H1 (cell line): Measurements from ENCODE around the gene ZNF48. TPM values are rescaled to one million over a fixed set of nuclear protein-coding genes. Genes with fewer than 3 reads are reported as not detected.

Source experiments
- CTCF ChIA-PET: fragments of 300-600 bp; sonication (Branson Sonifier 250); formaldehyde crosslinking; loops from one replicate; lab custom pipeline; 2021; ENCODE audit not compliant: partially characterized antibody; lab: Charles Lee
- POLR2A ChIA-PET: fragments of 300-600 bp; sonication (Branson Sonifier 250); formaldehyde crosslinking; loops from one replicate; lab custom pipeline; 2021; ENCODE audit warnings: inconsistent platforms; ENCODE audit not compliant: partially characterized antibody; lab: Charles Lee
- DNase-seq, 2 experiments: peaks; one replicate each; pipeline versions ENCODE4 v3.0.0 to v3.0.0-alpha.2; 2010 to 2022; ENCODE audit warnings: low spot score in 2 of 2, low read depth in 1 of 2, mixed read lengths in 1 of 2
- FAIRE-seq: peaks from 2 replicates; lab custom pipeline; 2011; peaks lifted over from hg19 to GRCh38; lab: Jason Lieb, UNC
- H2AFZ ChIP-seq: 2 replicates; pipeline ENCODE4 v1.8.1; 2012; ENCODE audit warnings: low read length, inconsistent platforms
- H2AK5ac ChIP-seq: 2 replicates; pipeline ENCODE4 v1.6.1; 2013; ENCODE audit warnings: low read depth, low read length
- H2BK120ac ChIP-seq: replicated peaks from 2 replicates; pipeline ENCODE3; 2013; ENCODE audit warnings: low read depth, low read length, inconsistent platforms
- H2BK12ac ChIP-seq: 2 replicates; pipeline ENCODE4 v1.6.1; 2013; ENCODE audit warnings: low read depth, low read length
- H2BK15ac ChIP-seq: 2 replicates; pipeline ENCODE4 v1.6.1; 2013; ENCODE audit warnings: low read length
- H2BK20ac ChIP-seq: 2 replicates; pipeline ENCODE4 v1.6.1; 2013; ENCODE audit warnings: low read length
- H2BK5ac ChIP-seq: 2 replicates; pipeline ENCODE4 v1.6.1; 2013; ENCODE audit warnings: low read depth, low read length
- H3K14ac ChIP-seq: 2 replicates; pipeline ENCODE4 v1.6.1; 2013; ENCODE audit warnings: inconsistent platforms; ENCODE audit not compliant: insufficient read length
- H3K18ac ChIP-seq: 2 replicates; pipeline ENCODE4 v1.6.1; 2013; ENCODE audit warnings: low read length; ENCODE audit errors: extremely low read depth
- H3K23ac ChIP-seq: 2 replicates; pipeline ENCODE4 v1.6.1; 2013; ENCODE audit warnings: inconsistent platforms; ENCODE audit not compliant: insufficient read length
- H3K23me2 ChIP-seq: 2 replicates; pipeline ENCODE4 v1.6.1; 2013; ENCODE audit warnings: low read depth, low read length
- H3K27ac ChIP-seq: 2 replicates; pipeline ENCODE4 v1.6.1; 2011; ENCODE audit warnings: low read depth, low read length, inconsistent platforms
- H3K27me3 ChIP-seq, 4 experiments: replicated peaks in 1 of 4; 1 replicate in 1 of 4; 2 replicates in 3 of 4; pipeline versions ENCODE4 v1.6.1 to v1.8.1; 2011 to 2013; ENCODE audit warnings: low read length in 3 of 4, mild to moderate bottlenecking in 3 of 4, inconsistent platforms in 2 of 4, mixed read lengths in 2 of 4, moderate library complexity in 1 of 4; ENCODE audit not compliant: control insufficient read depth in 3 of 4, insufficient read depth in 3 of 4; ENCODE audit errors: extremely low read depth in 1 of 4
- H3K36me3 ChIP-seq, 4 experiments: 2 replicates each; pipeline versions ENCODE4 v1.6.1 to v1.8.1; 2011 to 2013; ENCODE audit warnings: mild to moderate bottlenecking in 4 of 4, low read length in 3 of 4, moderate library complexity in 2 of 4, control low read depth in 1 of 4, inconsistent platforms in 1 of 4; ENCODE audit not compliant: insufficient read depth in 4 of 4, control insufficient read depth in 2 of 4
- H3K4ac ChIP-seq: replicated peaks from 2 replicates; pipeline ENCODE3; 2013; ENCODE audit warnings: low read length, low read depth, mixed read lengths, inconsistent platforms; ENCODE audit not compliant: insufficient read length
- H3K4me1 ChIP-seq, 4 experiments: replicated peaks in 1 of 4; 1 replicate in 1 of 4; 2 replicates in 3 of 4; pipeline versions ENCODE4 v1.6.1 to v1.8.1; 2011 to 2013; ENCODE audit warnings: low read length in 3 of 4, inconsistent platforms in 2 of 4, mixed read lengths in 1 of 4; ENCODE audit not compliant: insufficient read depth in 4 of 4, control insufficient read depth in 3 of 4
- H3K4me2 ChIP-seq, 2 experiments: 2 replicates each; pipeline versions ENCODE4 v1.6.1 to v1.8.1; 2011 to 2013; ENCODE audit warnings: low read depth in 2 of 2, low read length in 2 of 2, control low read depth in 1 of 2, inconsistent platforms in 1 of 2, mild to moderate bottlenecking in 1 of 2; ENCODE audit not compliant: insufficient read depth in 1 of 2
- H3K4me3 ChIP-seq, 4 experiments: fragments of 200-600, 300-600 bp in 1 of 4; sonication (generic), shearing (Covaris generic), sonication (Bioruptor Twin) in 1 of 4; 2 replicates each; pipeline versions ENCODE4 v1.5.1 to v1.8.1; 2011 to 2016; ENCODE audit warnings: low read length in 4 of 4, low read depth in 3 of 4, control low read depth in 2 of 4, inconsistent platforms in 2 of 4, mild to moderate bottlenecking in 2 of 4, mixed read lengths in 1 of 4, moderate library complexity in 1 of 4; ENCODE audit not compliant: insufficient read depth in 2 of 4; ENCODE audit errors: extremely low read depth in 1 of 4
- H3K56ac ChIP-seq: replicated peaks from 2 replicates; pipeline ENCODE3; 2013; ENCODE audit warnings: low read depth, mild to moderate bottlenecking, mixed read lengths, low read length, inconsistent platforms; ENCODE audit not compliant: insufficient read length
- H3K79me1 ChIP-seq: 2 replicates; pipeline ENCODE4 v1.6.1; 2013; ENCODE audit warnings: low read depth, low read length, control low read depth
- H3K79me2 ChIP-seq, 2 experiments: 2 replicates each; pipeline versions ENCODE4 v1.6.1 to v1.8.1; 2012 to 2013; ENCODE audit warnings: low read length in 2 of 2, mild to moderate bottlenecking in 2 of 2, inconsistent platforms in 1 of 2; ENCODE audit not compliant: insufficient read depth in 2 of 2, control insufficient read depth in 1 of 2
- H3K9ac ChIP-seq, 4 experiments: replicated peaks in 1 of 4; 1 replicate in 1 of 4; 2 replicates in 3 of 4; pipeline versions ENCODE4 v1.6.1 to v1.8.1; 2011 to 2013; ENCODE audit warnings: low read depth in 3 of 4, low read length in 3 of 4, control low read depth in 2 of 4, mild to moderate bottlenecking in 2 of 4, moderate library complexity in 2 of 4, inconsistent platforms in 1 of 4; ENCODE audit errors: extremely low read depth in 1 of 4
- H3K9me3 ChIP-seq, 2 experiments: 2 replicates each; pipeline versions ENCODE4 v1.6.1 to v1.8.1; 2012 to 2013; ENCODE audit warnings: mild to moderate bottlenecking in 2 of 2, moderate library complexity in 2 of 2, control low read depth in 1 of 2, inconsistent platforms in 1 of 2, low read depth in 1 of 2, low read length in 1 of 2, mixed read lengths in 1 of 2; ENCODE audit not compliant: insufficient read depth in 2 of 2
- H4K20me1 ChIP-seq, 2 experiments: replicated peaks in 1 of 2; 2 replicates each; pipeline versions ENCODE3 to v1.8.1; 2011 to 2013; ENCODE audit warnings: inconsistent platforms in 2 of 2, low read length in 2 of 2, mild to moderate bottlenecking in 1 of 2; ENCODE audit not compliant: insufficient read depth in 2 of 2, control insufficient read depth in 1 of 2
- H4K5ac ChIP-seq: 2 replicates; pipeline ENCODE4 v1.6.1; 2013; ENCODE audit warnings: low read length, low read depth, mixed read lengths, inconsistent platforms; ENCODE audit not compliant: insufficient read length
- H4K8ac ChIP-seq: 2 replicates; pipeline ENCODE4 v1.8.0; 2013; ENCODE audit warnings: mild to moderate bottlenecking, moderate library complexity, low read length, inconsistent platforms; ENCODE audit not compliant: insufficient read depth; ENCODE audit errors: extremely low read depth
- H4K91ac ChIP-seq: replicated peaks from 2 replicates; pipeline ENCODE3; 2013; ENCODE audit warnings: low read length, mixed read lengths, inconsistent platforms; ENCODE audit not compliant: insufficient read length
- ASH2L ChIP-seq: fragments of 200-600, 300-600 bp; sonication (generic); IDR thresholded peaks from one replicate; pipeline ENCODE4 v1.7.1; 2017; ENCODE audit warnings: low read length
- CBX5 ChIP-seq: fragments of 300-800, 300-1000 bp; sonication (generic); IDR thresholded peaks from 2 replicates; pipeline ENCODE4 v1.7.1; 2016; ENCODE audit warnings: antibody characterized with exemption, low read length, low read depth
- CREB1 ChIP-seq: IDR thresholded peaks from 2 replicates; pipeline ENCODE4 v1.6.1; 2012; ENCODE audit warnings: inconsistent platforms
- GABPA ChIP-seq: IDR thresholded peaks from 2 replicates; pipeline ENCODE4 v1.6.1; 2011; ENCODE audit warnings: mild to moderate bottlenecking, low read length, moderate library complexity, borderline replicate concordance; ENCODE audit not compliant: insufficient read depth
- JUND ChIP-seq: IDR thresholded peaks from 2 replicates; pipeline ENCODE4 v1.6.1; 2011; ENCODE audit warnings: mild to moderate bottlenecking, improper control_type of control experiment, low read length
- PHF8 ChIP-seq: fragments of 200-600 bp; sonication (generic); conservative IDR thresholded peaks from 2 replicates; pipeline ENCODE4 v1.7.1; 2012; ENCODE audit warnings: low read depth, mild to moderate bottlenecking, inconsistent platforms, low read length, moderate library complexity
- POLR2A ChIP-seq, 2 experiments: IDR thresholded peaks; 1 replicate in 1 of 2; 2 replicates in 1 of 2; pipeline ENCODE4 v1.6.1; 2011; ENCODE audit warnings: low read depth in 2 of 2, low read length in 2 of 2, mild to moderate bottlenecking in 2 of 2; ENCODE audit errors: control extremely low read depth in 1 of 2
- RBBP5 ChIP-seq: IDR thresholded peaks from 2 replicates; pipeline ENCODE4 v1.7.1; 2012; ENCODE audit warnings: low read depth, mild to moderate bottlenecking, inconsistent platforms, low read length, moderate library complexity, borderline replicate concordance
- RXRA ChIP-seq: IDR thresholded peaks from 2 replicates; pipeline ENCODE4 v1.6.1; 2011; ENCODE audit warnings: low read depth, mild to moderate bottlenecking, low read length, moderate library complexity; ENCODE audit not compliant: insufficient read depth
- SAP30 ChIP-seq: fragments of 300-600 bp; sonication (generic); IDR thresholded peaks from 2 replicates; pipeline ENCODE4 v1.7.1; 2012; ENCODE audit warnings: low read length, moderate library complexity, mild to moderate bottlenecking, inconsistent platforms; ENCODE audit not compliant: insufficient read depth, insufficient replicate concordance
- SIX5 ChIP-seq: IDR thresholded peaks from 2 replicates; pipeline ENCODE4 v1.6.1; 2011; ENCODE audit warnings: mild to moderate bottlenecking, low read depth, low read length
- SP2 ChIP-seq: IDR thresholded peaks from 2 replicates; pipeline ENCODE4 v1.6.1; 2012; ENCODE audit warnings: mild to moderate bottlenecking, low read length, inconsistent platforms
- SUZ12 ChIP-seq: fragments of 200-600 bp; sonication (generic); IDR thresholded peaks from 2 replicates; pipeline ENCODE4 v1.6.1; 2012; ENCODE audit warnings: mild to moderate bottlenecking, inconsistent platforms, low read length, moderate library complexity, mixed read lengths
- TEAD4 ChIP-seq: IDR thresholded peaks from 2 replicates; pipeline ENCODE4 v1.6.1; 2012; ENCODE audit warnings: low read depth, low read length, inconsistent platforms, mixed read lengths
- WGBS, 2 experiments: shearing (Covaris generic) in 1 of 2; methylation state at CpG; one replicate each; pipeline versions ENCODE4 v1.1.6 to v1.1.7; 2013 to 2015; ENCODE audit warnings: low lambda C conversion rate in 2 of 2, mixed read lengths in 2 of 2, inconsistent platforms in 1 of 2, low coverage in 1 of 2, missing lambda C conversion rate in 1 of 2; ENCODE audit not compliant: insufficient replicate concordance in 2 of 2, insufficient coverage in 1 of 2, insufficient read length in 1 of 2; ENCODE audit errors: extremely low coverage in 1 of 2, missing lambda C conversion rate in 1 of 2; 5-methylcytosine and 5-hydroxymethylcytosine counted together
- polyA plus RNA-seq, 7 experiments: library from polyadenylated mRNA; depleted of rRNA in 3 of 7; stranded (reverse) in 5 of 7; unstranded in 2 of 7; fragments of >200 nt in 5 of 7; fragments of 200-250 nt in 2 of 7; gene quantifications; 1 replicate in 5 of 7; 2 replicates in 1 of 7; 4 replicates in 1 of 7; pipeline versions ENCODE4 v1.2.1 to v1.2.3, GENCODE V29; 2011 to 2013; ENCODE audit warnings: missing spikeins in 2 of 7, mixed read lengths in 2 of 7
- total RNA-seq: library from RNA; stranded (reverse); fragmentation: NEBNext Ultra II Directional; extraction: Animal tissue kit (Norgen Biotek cat#: 25700); gene quantifications from 2 replicates; pipeline ENCODE4 v1.2.1, GENCODE V29; 2021

Gene ZNF48
- total and polyA plus RNA-seq, 2 of the 8 experiments (the other 6 are each of a cell fraction or from before 2014, with no cell fraction given) = 30.4 to 41.2 TPM

DNA sequence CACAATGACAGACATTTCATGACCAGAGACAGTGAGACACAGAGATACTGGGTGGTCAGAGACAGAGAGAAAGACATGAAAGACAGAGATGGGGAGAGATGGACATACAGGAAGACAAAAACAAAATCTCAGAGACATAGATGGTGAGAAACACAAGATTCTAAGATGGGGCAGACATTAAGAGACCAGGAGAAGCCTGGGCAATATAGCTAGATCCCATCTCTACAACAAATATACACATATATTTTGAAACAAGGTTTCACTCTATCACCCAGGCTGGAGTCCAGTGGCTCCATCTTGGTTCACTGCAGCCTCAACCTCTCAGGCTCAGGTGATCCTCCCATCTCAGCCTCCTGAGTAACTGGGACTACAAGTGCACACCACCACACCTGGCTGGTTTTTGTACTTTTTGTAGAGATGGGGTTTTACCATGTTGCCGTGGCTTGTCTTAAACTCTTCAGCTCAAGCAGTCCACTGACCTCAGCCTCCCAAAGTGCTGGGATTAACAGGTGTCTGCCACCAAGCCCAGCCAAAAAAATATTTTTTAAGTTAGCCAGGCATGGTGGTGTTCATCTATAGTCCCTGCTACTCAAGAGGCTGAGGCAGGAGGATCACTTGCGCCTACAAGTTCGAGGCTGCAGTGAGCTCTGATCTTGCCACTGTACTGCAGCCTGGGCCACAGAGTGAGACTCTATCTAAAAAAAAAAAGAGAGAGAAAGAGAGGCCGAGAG lies 15.0 kb upstream of the ZNF48 start:
- H2BK20ac ChIP-seq = no peak overlapping the region
- peaks cover 0 to 9% (median 5%) of the 10 kb centered on the region in 4 experiments; a peak in 5 of 7 replicates for H3K4me1 ChIP-seq
- no peaks in the 10 kb centered on the region for H3K27me3 ChIP-seq
- H3K4me2 ChIP-seq = no peak overlapping the region; a peak in 1 of 4 replicates
- H3K23ac ChIP-seq = no peak overlapping the region
- H2BK120ac ChIP-seq = no peak overlapping the region
- no peaks in the 10 kb centered on the region for H4K20me1 ChIP-seq
- no peak overlapping the region for H4K91ac ChIP-seq
- FAIRE-seq (no peak), DNase-seq (no peak)
- no peak overlapping the region for H3K14ac ChIP-seq
- peaks cover 10% of the 10 kb centered on the region for H3K23me2 ChIP-seq
- CTCF ChIA-PET = interaction anchor here (0.6 to 1.6 kb wide), 5 partner anchors 11 to 235 kb away, joined by 3 to 6 read pairs (median 3); no protein-coding TSS in a partner anchor
- no peak overlapping the region for H2BK5ac ChIP-seq
- H3K27ac ChIP-seq = no peak overlapping the region
- no peak overlapping the region for H2AK5ac ChIP-seq
- POLR2A ChIA-PET = interaction anchor here (0.7 to 13.6 kb wide), 3 partner anchors 16 to 28 kb away, joined by 3 to 151 read pairs (median 3); partner anchors contain the start of genes ZNF48 and ZNF771
- H2BK15ac ChIP-seq = no peak overlapping the region
- no peaks in the 10 kb centered on the region for H3K79me1 ChIP-seq
- no peaks in the 10 kb centered on the region for H3K36me3 ChIP-seq
- H3K9me3 ChIP-seq = no peaks in the 10 kb centered on the region
- no peak overlapping the region for H2BK12ac ChIP-seq
- no peaks in the 10 kb centered on the region for H3K79me2 ChIP-seq
- no peak overlapping the region for H2AFZ ChIP-seq
- 96% methylated on average over 4 of the region's 4 CpGs; no CpG with 5 or more reads in 1 of the 2 experiments for WGBS, 2 experiments
- H4K5ac ChIP-seq = no peak overlapping the region
- no peak overlapping the region for H3K4ac ChIP-seq
- H3K18ac ChIP-seq = no peak overlapping the region
- no peak overlapping the region for H3K56ac ChIP-seq
- no peak overlapping the region; the same call in 1 of the 2 replicates for H4K8ac ChIP-seq
- H3K9ac ChIP-seq = no peak overlapping the region
- no peak overlapping the region for H3K4me3 ChIP-seq
- TF ChIP-seq PHF8 (no peak), RXRA (no peak), GABPA (no peak), CREB1 (no peak), SAP30 (no peak), RBBP5 (no peak), POLR2A (IDR thresholded peaks at IDR 0.05; ENCODE audit: control extremely low read depth in 1 of 2, low read depth in 2 of 2, low read length in 2 of 2) (no peak), TEAD4 (no peak), CBX5 (no peak), JUND (no peak), ASH2L (no peak), SUZ12 (no peak), SP2 (no peak), SIX5 (no peak)
